Amniotic stem cell (primary cell): ENCODE data around the gene SULT1A1.
"Not testable (repeated sequence)": the region's sequence is repeated elsewhere in the genome, so short reads cannot be mapped to it uniquely, and the experiment has no call there.

ENCODE experiments used
- DNase-seq: peaks from one replicate; lab custom pipeline; 2025; lab: John Stamatoyannopoulos, UW

The SULT1A1 gene

GRCh38 chr16:28608867-28609596 is 812 bp downstream of the SULT1A1 start:
- not testable (repeated sequence) for DNase-seq

- DNase-seq = not testable (repeated sequence)
Measured at GRCh38 chr16:28608496-28608808, 1.4 kb downstream of the SULT1A1 start.

DNA sequence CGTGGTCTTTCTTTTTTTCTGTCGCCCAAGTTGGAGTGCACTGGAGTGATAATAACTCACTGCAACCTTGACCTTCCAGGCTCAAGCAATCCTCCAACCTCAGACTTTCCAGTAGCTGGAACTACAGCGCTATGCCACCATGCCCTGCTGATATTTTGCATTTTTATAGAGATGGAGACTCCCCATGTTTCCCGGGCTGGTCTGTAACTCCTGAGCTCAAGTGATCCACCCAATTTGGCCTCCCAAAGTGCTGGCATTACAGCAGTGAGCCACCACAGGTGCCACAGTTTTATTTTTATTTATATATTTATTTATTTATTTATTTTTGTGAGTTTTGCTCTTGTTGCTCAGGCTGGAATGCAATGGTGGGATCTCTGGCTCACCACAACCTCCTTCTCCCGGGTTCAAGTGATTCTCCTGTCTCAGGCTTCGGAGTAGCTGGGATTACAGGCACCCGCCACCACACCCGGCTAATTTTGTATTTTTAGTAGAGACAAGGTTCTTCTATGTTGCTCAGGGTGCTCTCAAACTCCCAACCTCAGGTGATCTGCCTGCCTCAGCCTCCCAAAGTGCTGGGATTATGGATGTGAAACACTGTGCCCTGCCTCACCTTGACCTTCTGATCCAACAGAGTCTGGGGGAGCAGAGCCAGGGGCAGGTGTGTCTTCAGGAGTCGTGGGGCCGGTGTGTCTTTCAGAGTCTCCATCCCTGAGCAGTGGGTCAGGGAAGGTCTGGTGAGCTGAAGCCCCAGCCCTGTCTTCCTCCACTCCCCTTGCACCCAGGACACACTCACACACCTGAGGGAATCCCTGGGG is 2.0 kb downstream of the SULT1A1 start:
- DNase-seq = not testable (repeated sequence)

DNA sequence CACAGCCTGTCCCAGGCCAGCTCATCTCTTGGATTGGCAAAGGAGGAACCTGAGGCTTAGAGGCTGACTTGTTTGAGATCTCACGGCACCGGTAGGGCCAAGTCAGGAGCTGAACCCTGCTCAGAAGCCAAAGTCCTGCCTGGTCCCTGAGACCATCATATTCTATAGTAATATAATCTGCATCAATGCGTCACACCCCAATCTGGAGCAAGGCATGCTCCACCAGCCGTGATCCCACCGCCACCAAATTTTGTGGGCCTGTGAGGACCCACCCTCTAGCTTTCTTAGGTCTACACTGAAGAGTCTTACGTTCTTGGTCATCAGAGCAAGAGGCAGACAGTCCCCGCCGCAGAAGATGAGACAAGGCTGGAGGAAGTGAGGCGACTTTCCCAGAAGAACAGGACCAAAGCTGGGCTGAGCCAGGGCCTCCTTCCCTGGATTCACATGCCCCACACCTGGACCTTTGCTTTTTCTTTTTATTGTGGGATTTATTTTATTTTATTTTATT is 2.7 kb downstream of the SULT1A1 start:
- no peak for DNase-seq

DNA sequence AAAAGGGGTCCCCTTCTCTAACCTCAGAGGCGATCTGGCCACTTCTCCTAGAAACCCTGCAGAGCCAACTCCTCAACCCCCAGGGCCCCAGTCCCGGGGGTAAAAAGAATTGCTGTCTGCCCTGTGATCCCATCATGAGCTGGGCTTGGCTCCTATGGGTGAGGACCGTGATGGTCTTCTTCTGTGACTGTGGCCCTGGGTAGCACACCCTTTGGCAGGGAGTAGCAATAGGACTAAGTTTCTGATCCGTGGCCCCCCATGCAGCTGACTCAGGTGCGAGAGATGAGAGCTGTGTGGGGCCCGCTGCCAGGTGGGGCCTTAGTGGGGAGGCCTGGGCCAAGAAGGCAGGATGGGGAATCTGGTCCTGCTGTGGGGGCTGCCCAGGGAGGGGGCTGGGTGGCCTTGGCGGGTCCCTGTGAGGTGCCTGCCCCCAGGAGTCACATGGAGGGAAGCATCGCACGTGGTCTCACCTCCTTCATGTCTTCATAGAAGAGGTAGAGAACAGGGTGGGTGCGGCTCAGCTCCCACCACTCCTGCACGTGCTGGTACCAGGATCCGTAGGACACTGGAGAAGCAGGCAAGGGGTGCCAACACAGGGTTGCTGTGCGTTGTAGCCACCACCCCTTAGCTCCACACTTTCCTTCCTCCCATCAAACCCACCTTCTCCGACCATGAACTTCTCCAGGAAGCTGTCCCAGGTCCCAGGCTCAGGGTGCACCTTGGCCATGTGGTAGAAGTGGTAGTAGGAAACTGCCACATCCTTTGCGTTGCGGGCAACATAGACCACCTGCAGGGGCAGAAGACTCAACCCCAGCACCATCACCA is 3.3 kb downstream of the SULT1A1 start:
- DNase-seq = no peak

- no peak for DNase-seq
Measured at GRCh38 chr16:28604186-28604565, 5.7 kb downstream of the SULT1A1 start.

- DNase-seq = no peak
Measured at GRCh38 chr16:28603381-28604185, 6.3 kb downstream of the SULT1A1 start.

DNA sequence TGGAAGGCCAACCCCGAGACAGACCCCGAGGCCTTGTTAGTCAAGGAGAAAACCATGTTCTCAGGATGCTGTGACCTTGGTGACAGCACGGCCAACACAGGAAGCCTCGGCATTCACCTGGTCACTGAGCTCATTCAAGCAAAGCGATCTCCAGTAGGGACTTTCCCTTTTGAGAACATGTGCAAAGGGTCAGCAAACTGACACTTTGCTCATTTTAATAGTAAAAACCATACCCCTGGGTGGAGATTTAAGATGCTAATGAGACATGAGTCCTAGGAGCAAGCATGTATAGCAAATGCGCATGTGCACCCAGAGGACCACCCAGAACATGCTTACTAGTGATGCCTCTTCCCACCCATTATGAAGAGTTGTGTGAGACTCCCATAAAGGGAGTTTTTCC is 7.3 kb downstream of the SULT1A1 start:
- DNase-seq = no peak

DNA sequence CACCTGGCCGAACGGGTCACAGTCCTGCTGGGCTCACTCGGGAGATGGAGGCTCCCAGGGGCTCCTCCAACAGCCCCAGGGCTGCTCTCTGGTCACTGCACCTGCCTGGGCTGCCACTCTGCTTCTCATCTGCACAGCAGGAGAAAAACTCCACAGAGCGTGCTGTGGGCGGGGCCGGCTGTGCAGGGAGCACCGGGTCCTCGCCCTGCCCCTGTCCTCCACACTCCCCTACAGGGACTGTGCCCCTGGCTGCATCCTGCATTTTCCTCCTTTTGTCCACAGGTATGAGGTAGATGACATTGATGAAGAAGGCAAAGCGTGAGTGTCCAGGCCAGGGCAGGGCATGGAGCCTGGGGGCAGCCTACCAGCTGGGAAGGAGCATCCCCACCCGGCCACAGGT is 7.8 kb downstream of the SULT1A1 start:
- not testable (repeated sequence) for DNase-seq

DNA sequence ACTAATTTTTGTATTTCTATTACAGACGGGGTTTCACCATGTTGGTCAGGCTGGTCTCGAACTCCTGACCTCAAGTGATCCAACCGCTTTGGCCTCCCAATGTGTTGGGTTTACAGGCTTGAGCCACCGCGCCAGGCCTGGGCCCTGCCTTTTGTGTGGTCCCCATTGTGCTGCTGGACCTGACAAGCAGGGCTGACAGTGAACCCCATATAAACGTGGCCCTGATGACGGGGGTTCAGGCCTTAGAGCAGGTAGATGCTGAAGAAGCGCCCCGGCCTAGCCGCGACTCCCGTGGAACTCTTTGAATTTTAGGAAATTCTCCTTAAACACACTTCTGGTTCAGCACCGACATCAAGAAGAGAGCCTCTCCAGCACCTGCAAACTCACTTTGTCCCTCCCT is 8.3 kb downstream of the SULT1A1 start:
- DNase-seq = not testable (repeated sequence)

GRCh38 chr16:28600965-28601364 is 8.9 kb downstream of the SULT1A1 start:
- DNase-seq = not testable (repeated sequence)

- DNase-seq = not testable (repeated sequence)
Measured at GRCh38 chr16:28599377-28600285, 10.2 kb downstream of the SULT1A1 start.

GRCh38 chr16:28597692-28598261 is 12.1 kb downstream of the SULT1A1 start:
- no peak for DNase-seq

DNA sequence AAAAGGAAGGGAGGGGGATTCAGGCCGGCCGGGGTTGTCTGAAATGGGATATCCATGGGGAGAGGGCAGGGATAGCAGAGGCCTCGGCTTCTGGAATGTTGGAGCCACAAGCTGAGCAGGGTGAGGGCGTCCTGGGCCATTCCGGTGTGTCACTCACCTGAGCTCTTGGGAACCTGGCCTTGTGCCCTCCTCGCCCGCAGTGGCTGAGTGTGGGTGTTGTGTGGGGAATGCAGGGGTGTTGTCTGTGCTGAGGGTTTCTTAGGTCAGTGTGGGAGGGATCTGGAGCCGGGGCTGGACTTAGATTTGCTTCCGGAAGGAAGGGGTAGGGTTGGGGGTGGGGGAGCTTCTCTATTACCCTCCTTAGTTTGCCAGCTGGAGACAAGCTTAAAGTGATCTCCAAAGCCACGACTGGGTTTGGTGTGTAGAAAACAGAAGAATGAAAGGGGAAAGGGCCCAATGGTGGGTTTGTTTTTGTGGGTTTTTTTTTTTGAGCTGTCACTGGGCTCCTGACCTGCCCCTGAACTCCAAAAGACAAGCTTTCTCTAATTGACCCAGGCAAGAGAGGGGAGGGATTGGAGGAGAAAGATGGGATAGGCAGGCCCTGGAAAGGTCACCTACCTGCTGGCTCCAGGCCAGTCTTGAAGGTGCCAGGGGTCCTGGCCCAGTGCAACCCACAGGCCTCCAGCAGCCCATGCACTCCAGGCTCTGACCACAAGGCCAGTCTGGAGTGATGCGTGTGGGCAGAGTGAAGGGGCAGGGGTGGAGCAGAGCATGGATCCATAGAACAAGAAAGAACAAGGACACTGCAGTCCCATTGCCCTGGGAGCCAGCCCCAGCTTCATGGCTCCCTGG is 12.8 kb downstream of the SULT1A1 start, which contains the start of gene SULT1A2:
SULT1A2 (minus strand) TSS at position 211 of the 852 bp plus-strand sequence. CDS start 1,120 bp downstream, outside the sequence.
- no peak for DNase-seq

DNA sequence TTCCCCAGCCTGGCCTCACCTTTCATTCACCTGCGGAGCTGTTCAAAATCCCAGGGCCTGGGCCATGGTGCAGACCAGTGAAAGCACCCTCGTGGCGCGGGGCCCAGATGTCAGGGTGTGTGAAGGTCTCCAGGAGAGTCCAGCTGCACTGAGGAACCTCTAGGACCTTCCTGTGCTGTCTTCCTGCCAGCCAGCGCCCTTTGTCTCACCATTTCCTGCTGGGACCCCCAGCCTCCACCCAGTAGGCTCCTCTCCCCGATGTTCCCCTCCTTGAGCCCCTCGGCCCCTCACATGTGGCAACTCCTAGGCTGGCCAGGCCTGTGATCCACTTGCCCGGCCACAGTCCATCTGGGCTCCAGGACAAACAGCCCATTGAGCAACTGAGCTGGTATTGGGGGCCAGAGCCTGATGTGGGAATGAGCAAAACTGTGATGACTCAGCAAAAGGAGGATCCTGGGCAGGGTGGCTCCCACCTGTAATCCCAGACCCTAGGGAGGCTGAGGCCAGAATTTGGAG is 13.7 kb downstream of the SULT1A1 start:
- no peak for DNase-seq

GRCh38 chr16:28595451-28595850 is 14.4 kb downstream of the SULT1A1 start:
- DNase-seq = not testable (repeated sequence)

DNA sequence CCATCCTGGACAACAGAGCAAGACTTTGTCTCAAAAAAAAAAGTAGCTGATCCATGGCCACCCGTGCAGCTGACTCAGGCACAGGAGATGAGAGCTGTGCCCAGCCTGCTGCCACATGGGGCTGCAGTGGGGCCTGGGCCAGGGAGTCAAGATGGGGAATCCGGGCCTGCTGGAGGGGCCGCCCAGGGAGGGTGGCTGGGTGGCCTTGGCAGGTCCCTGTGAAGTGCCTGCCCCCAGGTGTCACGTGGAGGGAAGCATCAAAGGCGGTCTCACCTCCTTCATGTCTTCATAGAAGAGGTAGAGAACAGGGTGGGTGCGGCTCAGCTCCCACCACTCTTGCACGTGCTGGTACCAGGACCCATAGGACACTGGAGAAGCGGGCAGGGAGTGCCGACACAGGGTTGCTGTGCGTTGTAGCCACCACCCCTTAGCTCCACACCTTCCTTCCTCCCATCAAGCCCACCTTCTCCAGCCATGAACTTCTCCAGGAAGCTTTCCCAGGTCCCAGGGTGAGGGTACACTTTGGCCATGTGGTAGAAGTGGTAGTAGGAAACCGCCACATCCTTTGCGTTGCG is 16.8 kb downstream of the SULT1A1 start:
- DNase-seq = no peak

DNA sequence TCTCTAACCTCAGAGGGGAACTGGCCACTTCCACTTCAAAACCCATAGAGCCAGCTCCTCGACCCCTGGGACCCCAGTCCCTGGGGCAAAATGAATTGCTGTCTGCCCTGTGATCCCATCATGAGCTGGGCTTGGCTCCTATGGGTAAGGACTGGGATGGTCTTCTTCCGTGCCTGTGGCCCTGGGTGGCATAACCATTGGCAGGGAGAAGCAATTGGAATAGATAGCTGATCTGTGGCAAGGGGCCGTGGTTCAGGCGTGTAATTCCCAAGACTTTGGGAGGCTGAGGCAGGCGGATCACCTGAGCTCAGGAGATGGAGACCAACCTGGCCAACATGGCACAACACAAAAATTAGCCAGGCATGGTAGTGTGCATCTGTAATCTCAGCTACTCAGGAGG is 17.3 kb downstream of the SULT1A1 start:
- no peak for DNase-seq
